ENCODE data around the gene MRPS26. TPM values are rescaled to one million over a fixed set of nuclear protein-coding genes. Genes with fewer than 3 reads are reported as not detected.

Gene MRPS26
- polyA plus RNA-seq, 1 donor (not counting 4 experiments of a cell fraction or from before 2014, with no cell fraction given), result 29.8 TPM

- dilution Hi-C loops (cut with MboI; ENCODE audit: extremely low pct_ligation_motif_present, low sequenced_read_pairs), result no loop called here
- no peak for DNase-seq (ENCODE audit: low read depth, low spot score)
- Histone ChIP-seq H3K27ac (ENCODE audit: control insufficient read depth, insufficient read depth, low read length) (peak overlapping the region; percentile 36), H3K36me3 (ENCODE audit: control insufficient read depth in 2 of 2, extremely low read depth in 1 of 2, insufficient read depth in 2 of 2, low read length in 2 of 2) (peaks cover 18 to 21% of the 10 kb centered on the region in 2 experiments), H3K79me2 (ENCODE audit: control insufficient read depth, insufficient read depth, low read length) (peaks cover 14% of the 10 kb centered on the region), H3K27me3 (ENCODE audit: control insufficient read depth, extremely low read depth, insufficient read depth, low read length) (no peaks in the 10 kb centered on the region), H3K9me3 (ENCODE audit: control insufficient read depth, low read depth, low read length) (no peaks in the 10 kb centered on the region), H3K4me2 (ENCODE audit: control insufficient read depth, extremely low read depth, insufficient read depth, low read depth, low read length) (peak overlapping the region; percentile 92), H3K9ac (ENCODE audit: control insufficient read depth, extremely low read depth, insufficient read depth, low read length) (peak overlapping the region; percentile 76), H3K4me3 (ENCODE audit: control insufficient read depth in 2 of 3, extremely low read depth in 1 of 3, insufficient read depth in 2 of 3, low read depth in 1 of 3, low read length in 3 of 3) (peak overlapping the region; percentile 77 to 85 (median 85)), H4K20me1 (ENCODE audit: control insufficient read depth, extremely low read depth, insufficient read depth, low read length) (no peaks in the 10 kb centered on the region), H3K9me1 (ENCODE audit: control insufficient read depth, extremely low read depth, insufficient read depth, low read length) (no peaks in the 10 kb centered on the region), H3K4me1 (ENCODE audit: control insufficient read depth, extremely low read depth, insufficient read depth, low read length) (no peaks in the 10 kb centered on the region), H2AFZ (ENCODE audit: control insufficient read depth, low read length) (peak overlapping the region; percentile 77)
- TF ChIP-seq CTCF (optimal IDR thresholded peaks at IDR 0.05 in 1 of 3, IDR thresholded peaks at IDR 0.05 in 1 of 3, conservative IDR thresholded peaks at IDR 0.05 in 1 of 3; ENCODE audit: extremely low read depth in 1 of 3, insufficient read depth in 2 of 3, low read length in 3 of 3) (no peak), EZH2 (IDR thresholded peaks at IDR 0.05; ENCODE audit: low read length) (no peak)
- peak; percentile 39 for FAIRE-seq
Observed at GRCh38 chr20:3046677-3047462, 1.0 kb downstream of the MRPS26 start.

GRCh38 chr20:3047486-3048419, 1.9 kb downstream of the MRPS26 start:
- H3K9me1 ChIP-seq (ENCODE audit: control insufficient read depth, extremely low read depth, insufficient read depth, low read length), result no peaks in the 10 kb centered on the region
- DNase-seq (ENCODE audit: low read depth, low spot score) (no peak), FAIRE-seq (no peak)
- TF ChIP-seq CTCF (optimal IDR thresholded peaks at IDR 0.05 in 1 of 3, IDR thresholded peaks at IDR 0.05 in 1 of 3, conservative IDR thresholded peaks at IDR 0.05 in 1 of 3; ENCODE audit: extremely low read depth in 1 of 3, insufficient read depth in 2 of 3, low read length in 3 of 3) (no peak), EZH2 (IDR thresholded peaks at IDR 0.05; ENCODE audit: low read length) (no peak)
- H3K4me2 ChIP-seq (ENCODE audit: control insufficient read depth, extremely low read depth, insufficient read depth, low read depth, low read length), result peak overlapping the region; percentile 92
- H3K79me2 ChIP-seq (ENCODE audit: control insufficient read depth, insufficient read depth, low read length), result peaks cover 14% of the 10 kb centered on the region
- H3K27ac ChIP-seq (ENCODE audit: control insufficient read depth, insufficient read depth, low read length), result no peak overlapping the region
- H3K36me3 ChIP-seq (ENCODE audit: control insufficient read depth in 2 of 2, extremely low read depth in 1 of 2, insufficient read depth in 2 of 2, low read length in 2 of 2), result peaks cover 18 to 21% of the 10 kb centered on the region in 2 experiments
- no peaks in the 10 kb centered on the region for H4K20me1 ChIP-seq (ENCODE audit: control insufficient read depth, extremely low read depth, insufficient read depth, low read length)
- no peak overlapping the region for H3K4me3 ChIP-seq (ENCODE audit: control insufficient read depth in 2 of 3, extremely low read depth in 1 of 3, insufficient read depth in 2 of 3, low read depth in 1 of 3, low read length in 3 of 3)
- no peaks in the 10 kb centered on the region for H3K9me3 ChIP-seq (ENCODE audit: control insufficient read depth, low read depth, low read length)
- no peaks in the 10 kb centered on the region for H3K4me1 ChIP-seq (ENCODE audit: control insufficient read depth, extremely low read depth, insufficient read depth, low read length)
- no peak overlapping the region for H2AFZ ChIP-seq (ENCODE audit: control insufficient read depth, low read length)
- no peak overlapping the region for H3K9ac ChIP-seq (ENCODE audit: control insufficient read depth, extremely low read depth, insufficient read depth, low read length)
- H3K27me3 ChIP-seq (ENCODE audit: control insufficient read depth, extremely low read depth, insufficient read depth, low read length), result no peaks in the 10 kb centered on the region
- dilution Hi-C loops (cut with MboI; ENCODE audit: extremely low pct_ligation_motif_present, low sequenced_read_pairs), result no loop called here

All from keratinocyte (primary cell).